SU-DHL-6 (cell line): ENCODE measurements around the gene UTP25.

Experiments used
- EZH2phosphoT487 ChIP-seq: fragments of 200-600 bp; sonication (generic), shearing (Covaris generic); conservative IDR thresholded peaks from 2 replicates; pipeline ENCODE4 v1.6.1; 2018; ENCODE audit warnings: mild to moderate bottlenecking, antibody characterized with exemption, low read length, moderate library complexity, mixed read lengths
- TF ChIP-seq, protein P1 (sequence below): fragments of 200-600 bp; sonication (generic); IDR thresholded peaks from one replicate; pipeline ENCODE4 v1.5.1; 2017; ENCODE audit warnings: antibody characterized with exemption, mild to moderate bottlenecking, low read length, moderate library complexity; ENCODE audit not compliant: insufficient read depth, poor library complexity, severe bottlenecking

GRCh38 chr1:209854196-209854595 lies 26.4 kb downstream of the UTP25 start:
- TF ChIP-seq, protein P1, sequence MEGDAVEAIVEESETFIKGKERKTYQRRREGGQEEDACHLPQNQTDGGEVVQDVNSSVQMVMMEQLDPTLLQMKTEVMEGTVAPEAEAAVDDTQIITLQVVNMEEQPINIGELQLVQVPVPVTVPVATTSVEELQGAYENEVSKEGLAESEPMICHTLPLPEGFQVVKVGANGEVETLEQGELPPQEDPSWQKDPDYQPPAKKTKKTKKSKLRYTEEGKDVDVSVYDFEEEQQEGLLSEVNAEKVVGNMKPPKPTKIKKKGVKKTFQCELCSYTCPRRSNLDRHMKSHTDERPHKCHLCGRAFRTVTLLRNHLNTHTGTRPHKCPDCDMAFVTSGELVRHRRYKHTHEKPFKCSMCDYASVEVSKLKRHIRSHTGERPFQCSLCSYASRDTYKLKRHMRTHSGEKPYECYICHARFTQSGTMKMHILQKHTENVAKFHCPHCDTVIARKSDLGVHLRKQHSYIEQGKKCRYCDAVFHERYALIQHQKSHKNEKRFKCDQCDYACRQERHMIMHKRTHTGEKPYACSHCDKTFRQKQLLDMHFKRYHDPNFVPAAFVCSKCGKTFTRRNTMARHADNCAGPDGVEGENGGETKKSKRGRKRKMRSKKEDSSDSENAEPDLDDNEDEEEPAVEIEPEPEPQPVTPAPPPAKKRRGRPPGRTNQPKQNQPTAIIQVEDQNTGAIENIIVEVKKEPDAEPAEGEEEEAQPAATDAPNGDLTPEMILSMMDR, result no peak
- TF ChIP-seq EZH2phosphoT487, result no peak
